GM12891 (cell line): ENCODE measurements around the gene PTGIS.

Experiments used
- DNase-seq: peaks from one replicate; pipeline ENCODE4 v3.0.0; 2011; ENCODE audit warnings: low spot score; ENCODE audit not compliant: insufficient read length
- FAIRE-seq: peaks from 2 replicates; lab custom pipeline; 2011; peaks lifted over from hg19 to GRCh38; lab: Jason Lieb, UNC
- PAX5 ChIP-seq: IDR thresholded peaks from 2 replicates; pipeline ENCODE4 v1.6.1; 2011; ENCODE audit warnings: low read length, moderate library complexity, mild to moderate bottlenecking; ENCODE audit not compliant: insufficient read depth, severe bottlenecking
- POLR2A ChIP-seq: IDR thresholded peaks from 2 replicates; pipeline ENCODE4 v1.6.1; 2011; ENCODE audit warnings: low read depth, low read length, control low read depth
- POLR2AphosphoS5 ChIP-seq: IDR thresholded peaks from 2 replicates; pipeline ENCODE4 v1.6.1; 2011; ENCODE audit warnings: low read depth, low read length, control low read depth
- POU2F2 ChIP-seq: IDR thresholded peaks from 2 replicates; pipeline ENCODE4 v1.6.1; 2011; ENCODE audit warnings: low read depth, mild to moderate bottlenecking, control low read depth, low read length, moderate library complexity
- SPI1 ChIP-seq: IDR thresholded peaks from 2 replicates; pipeline ENCODE4 v1.6.1; 2011; ENCODE audit warnings: low read depth, low read length, control low read depth
- TAF1 ChIP-seq: IDR thresholded peaks from 2 replicates; pipeline ENCODE4 v1.6.1; 2011; ENCODE audit warnings: low read depth, low read length, control low read depth

PTGIS gene

DNA sequence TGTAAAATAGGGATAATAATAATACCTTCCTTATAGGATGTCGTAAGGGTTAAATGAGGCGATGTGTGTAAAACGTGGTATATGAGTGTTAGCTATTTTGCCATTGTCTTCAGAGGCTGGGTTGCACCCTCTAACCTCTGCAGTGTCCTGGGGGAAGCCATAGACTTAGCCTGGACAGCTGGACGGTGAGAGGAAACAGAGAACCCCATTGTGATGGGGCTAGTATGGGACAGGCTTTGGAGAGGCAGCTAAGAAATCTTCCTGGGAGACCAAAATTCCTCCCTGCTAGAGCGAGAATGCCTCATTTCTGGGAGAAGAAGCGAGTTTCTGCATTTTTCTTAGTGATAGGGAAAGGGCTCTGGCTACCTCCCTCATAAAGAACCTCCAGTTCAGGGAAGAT lies 108.3 kb downstream of the PTGIS start:
- TF ChIP-seq POU2F2 = no peak
- no peak for TF ChIP-seq SPI1
- no peak for TF ChIP-seq POLR2A
- TF ChIP-seq TAF1 = no peak
- TF ChIP-seq PAX5 = no peak
- TF ChIP-seq POLR2AphosphoS5 = no peak
- FAIRE-seq (no peak), DNase-seq (no peak)

DNA sequence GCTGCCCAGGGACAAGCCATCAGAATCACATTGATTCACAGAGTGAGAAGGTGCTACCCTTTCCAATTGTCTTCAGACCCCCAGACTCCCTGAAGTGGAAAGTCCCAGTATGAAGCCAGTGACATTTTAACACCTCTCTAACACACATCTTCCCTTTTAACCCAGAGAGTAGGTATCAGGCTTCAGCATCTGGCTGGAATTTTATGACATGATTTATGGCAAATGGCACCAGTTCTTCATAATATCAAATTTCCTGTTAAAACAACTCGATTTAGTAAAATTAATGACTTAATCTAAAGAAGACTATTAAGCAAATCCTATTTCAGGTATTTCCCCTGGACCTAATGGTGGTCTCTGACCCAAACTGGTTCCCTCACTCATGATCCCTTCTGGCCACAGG lies 110.5 kb downstream of the PTGIS start:
- DNase-seq (no peak), FAIRE-seq (no peak)

DNA sequence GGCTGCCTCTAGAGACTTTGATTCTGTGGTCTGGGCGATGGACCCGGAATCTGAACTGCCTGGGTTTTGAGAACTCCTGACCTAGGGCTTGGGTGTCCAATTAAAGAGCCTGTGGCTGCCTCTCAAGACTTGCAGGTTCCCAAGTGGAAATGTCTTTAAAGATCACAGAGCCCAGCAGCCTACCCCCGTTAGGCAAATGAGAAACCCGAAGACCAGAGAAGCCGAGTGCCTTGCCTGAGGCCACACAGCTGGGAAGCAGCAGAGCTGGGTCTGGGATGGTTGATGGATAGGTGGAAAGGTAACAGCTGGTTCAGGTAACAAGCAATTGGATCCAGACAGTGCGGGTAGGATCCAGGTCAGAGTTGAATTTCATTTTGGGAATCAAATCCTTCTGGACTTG lies 111.3 kb downstream of the PTGIS start:
- no peak for DNase-seq
- TF ChIP-seq TAF1 = no peak
- TF ChIP-seq PAX5 = no peak
- no peak for TF ChIP-seq POLR2A
- TF ChIP-seq SPI1 = no peak
- TF ChIP-seq POLR2AphosphoS5 = no peak
- TF ChIP-seq POU2F2 = no peak
- no peak for FAIRE-seq

More for the DNA sequence above, 110.5 kb downstream of the PTGIS start:
- TF ChIP-seq TAF1 (no peak), POU2F2 (no peak), POLR2A (no peak), POLR2AphosphoS5 (no peak), PAX5 (no peak), SPI1 (no peak)

DNA sequence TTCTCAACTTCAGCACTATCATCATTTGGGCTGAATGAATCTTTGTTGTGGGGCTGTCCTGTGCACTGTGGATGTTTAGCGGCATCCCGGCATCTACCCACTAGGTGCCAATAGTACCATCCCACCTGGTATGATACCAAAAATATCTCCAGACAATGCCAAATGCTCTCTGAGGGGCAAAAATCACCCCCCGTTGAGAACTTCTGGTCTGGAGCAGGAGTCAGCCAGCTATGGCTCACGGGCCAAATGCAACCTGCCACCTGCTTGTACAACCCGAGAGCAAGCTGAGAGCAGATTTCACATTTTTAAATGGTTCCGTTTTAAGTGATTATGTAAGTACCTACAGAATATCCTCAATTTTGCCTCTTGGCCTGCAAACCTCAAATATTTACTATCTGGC lies 112.2 kb downstream of the PTGIS start:
- no peak for DNase-seq
- FAIRE-seq = no peak
- TF ChIP-seq TAF1 = no peak
- TF ChIP-seq POLR2A = no peak
- no peak for TF ChIP-seq PAX5
- TF ChIP-seq SPI1 = no peak
- no peak for TF ChIP-seq POU2F2
- TF ChIP-seq POLR2AphosphoS5 = no peak
